Fibroblast of peridontal ligament (primary cell): ENCODE data around the gene GPD1.
"Not testable (repeated sequence)": the region's sequence is repeated elsewhere in the genome, so short reads cannot be mapped to it uniquely, and the experiment has no call there.

Experiments used
- DNase-seq: peaks from one replicate; pipeline ENCODE4 v3.0.0-alpha.2; 2010; ENCODE audit errors: extremely low read depth

The GPD1 gene

GRCh38 chr12:50123203-50123602, 19.4 kb downstream of the GPD1 start:
- DNase-seq = no peak

GRCh38 chr12:50127546-50127945, 23.7 kb downstream of the GPD1 start:
- DNase-seq = no peak

- no peak for DNase-seq
Observed at GRCh38 chr12:50129290-50129689, 25.5 kb downstream of the GPD1 start.

- peak; percentile 86 for DNase-seq
Observed at GRCh38 chr12:50132505-50133135, 28.8 kb downstream of the GPD1 start.

GRCh38 chr12:50142993-50143392, 39.2 kb downstream of the GPD1 start:
- DNase-seq = no peak

- DNase-seq = no peak
Observed at GRCh38 chr12:50145439-50145838, 41.6 kb downstream of the GPD1 start.

- DNase-seq = no peak
Observed at GRCh38 chr12:50147281-50147680, 43.5 kb downstream of the GPD1 start.

- DNase-seq = not testable (repeated sequence)
Observed at GRCh38 chr12:50148011-50148410, 44.2 kb downstream of the GPD1 start.

- no peak for DNase-seq
Observed at GRCh38 chr12:50149311-50149710, 45.5 kb downstream of the GPD1 start.

GRCh38 chr12:50151047-50151687, 47.4 kb downstream of the GPD1 start:
- no peak for DNase-seq

GRCh38 chr12:50154947-50155346, 51.1 kb downstream of the GPD1 start:
- DNase-seq = not testable (repeated sequence)

GRCh38 chr12:50156641-50157040, 52.8 kb downstream of the GPD1 start:
- DNase-seq = no peak

- DNase-seq = no peak
Observed at GRCh38 chr12:50157259-50157658, 53.5 kb downstream of the GPD1 start.

- no peak for DNase-seq
Observed at GRCh38 chr12:50160643-50161042, 56.8 kb downstream of the GPD1 start.
